HL-60/S4 treated with retinoic acid at 250 ng/mL for 4 days and 3 days (cell line): ENCODE measurements around the gene OR7A10.

ENCODE experiments used
- in situ Hi-C: fragments of 300-500 bp; cut with MboI; formaldehyde crosslinking; loops from 2 replicates; pipeline ENCODE4 v1.7.0; 2022; ENCODE audit warnings: low sequenced_read_pairs

OR7A10 gene

DNA sequence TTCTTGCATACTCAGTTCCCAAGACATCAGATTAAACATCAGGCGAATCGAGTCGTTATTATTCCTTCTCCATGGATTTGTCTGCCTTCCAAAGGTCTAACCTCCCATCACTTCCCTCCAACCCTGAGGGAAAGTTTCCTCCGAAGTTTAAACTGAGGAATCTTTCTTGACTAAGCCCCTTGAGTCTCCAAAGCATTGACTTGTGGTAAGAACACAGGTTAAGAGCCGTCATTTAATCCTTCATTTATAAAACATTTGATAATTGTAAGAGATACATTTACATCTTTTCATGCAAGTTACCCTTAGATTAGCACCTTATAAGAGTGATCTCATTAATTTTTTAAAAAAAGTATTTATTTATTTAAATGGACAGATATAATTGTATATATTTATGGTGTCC, at the start of gene OR7A10:
Gene OR7A10 (minus strand): TSS at position 101 of the 400 bp plus-strand sequence. CDS start 7,045 bp downstream, outside the sequence.
- in situ Hi-C loops = no loop called here

DNA sequence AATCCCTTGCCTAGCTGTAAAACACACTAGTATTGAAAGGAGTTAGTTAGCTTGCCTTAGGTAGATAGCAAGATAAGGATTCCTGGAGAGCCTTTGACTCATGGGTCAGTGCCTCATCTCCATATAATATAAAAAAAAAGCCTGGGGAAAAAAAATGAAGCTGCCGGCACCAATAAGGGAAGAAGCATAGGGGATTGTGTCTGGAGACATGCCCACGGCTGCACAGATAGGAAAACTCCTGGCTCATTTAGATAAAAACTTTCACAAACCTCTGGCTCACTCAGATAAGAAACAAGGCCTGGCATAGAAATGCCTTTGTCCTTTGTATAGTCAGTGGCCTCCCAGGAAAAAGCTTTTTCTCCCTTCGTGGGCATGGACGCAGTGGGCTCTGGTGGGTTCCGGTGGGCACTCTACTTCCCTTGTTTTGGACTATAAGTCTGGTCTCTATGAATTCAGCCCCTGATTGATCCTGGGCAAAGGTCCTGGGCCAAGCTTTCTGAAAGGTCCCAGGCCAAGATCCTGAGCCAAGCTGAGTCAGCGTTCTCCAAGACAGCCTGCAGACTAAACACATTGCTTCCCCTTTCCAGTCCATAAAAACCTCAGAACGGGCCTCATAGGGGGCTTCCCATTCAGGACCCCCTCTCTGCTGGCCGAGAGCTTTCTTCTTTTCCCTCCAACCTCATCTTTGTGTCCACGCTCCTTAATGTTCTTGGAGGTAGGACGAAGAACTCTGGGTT, 42.1 kb upstream of the OR7A10 start:
- in situ Hi-C loops = loop anchor here (25.0 kb wide), 1 partner anchor 329 kb away; the partner anchor contains the start of gene NDUFB7

DNA sequence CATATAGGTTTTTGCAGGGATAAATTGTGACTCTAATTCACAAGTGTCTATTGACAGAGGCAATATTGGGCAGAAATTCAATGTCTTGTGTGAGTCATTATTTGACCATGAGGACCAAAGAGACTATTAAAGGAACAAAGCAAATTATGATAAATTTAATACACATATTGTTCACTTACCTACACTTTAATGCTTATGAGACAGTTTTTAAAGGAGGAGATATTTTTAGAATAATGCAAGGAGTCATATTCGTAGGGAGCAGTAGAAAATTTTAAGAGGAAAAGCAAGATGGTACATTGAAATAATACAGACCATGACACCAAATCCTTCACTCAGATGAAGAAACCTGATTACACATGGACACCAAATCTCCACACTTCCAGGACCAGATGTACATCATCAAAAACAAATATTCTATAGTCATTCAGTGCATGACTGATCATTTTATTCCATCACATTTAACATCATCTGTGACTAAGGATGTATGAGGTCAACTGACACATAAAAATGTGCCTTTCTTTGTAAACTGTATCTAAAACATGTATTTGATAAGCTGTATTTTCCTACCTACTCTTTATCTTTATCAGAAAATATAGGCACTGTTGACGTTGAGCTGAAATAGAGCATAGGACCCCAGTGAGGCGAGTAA, 41.4 kb upstream of the OR7A10 start:
- in situ Hi-C loops = loop anchor here (25.0 kb wide), 1 partner anchor 328 kb away; the partner anchor contains the start of gene NDUFB7

GRCh38 chr19:14886032-14886431, 37.3 kb upstream of the OR7A10 start, which contains the start of gene OR7A17:
Gene OR7A17, minus strand, starts transcription at chr19:14886132. Its CDS starts 4,777 bp downstream, at chr19:14881355.
- in situ Hi-C loops = loop anchor here (25.0 kb wide), 1 partner anchor 324 kb away; the partner anchor contains the start of gene NDUFB7

- in situ Hi-C loops = no loop called here
Measured at GRCh38 chr19:14871619-14872230, 23.0 kb upstream of the OR7A10 start.

GRCh38 chr19:14868497-14868896, 19.8 kb upstream of the OR7A10 start:
- in situ Hi-C loops = no loop called here

- in situ Hi-C loops = no loop called here
Measured at GRCh38 chr19:14843578-14843977, 5.1 kb downstream of the OR7A10 start.

DNA sequence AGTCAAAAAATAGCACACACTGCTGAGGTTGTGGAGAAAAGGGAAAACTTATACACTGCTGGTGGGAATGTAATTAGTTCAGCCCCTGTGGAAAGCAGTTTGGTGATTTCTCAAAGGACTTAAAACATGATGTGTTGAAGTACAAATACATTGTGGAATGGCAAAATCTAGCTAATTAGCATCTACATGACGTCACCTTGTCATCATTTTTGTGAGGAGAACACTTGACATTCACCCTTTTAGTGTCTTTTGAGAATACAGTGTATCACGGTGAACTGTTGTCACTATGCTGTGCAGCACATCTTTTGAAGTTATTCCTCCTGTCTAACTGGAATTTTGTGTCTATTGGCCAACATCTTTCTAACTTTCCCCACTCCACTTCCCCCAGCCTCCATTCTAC, 5.6 kb downstream of the OR7A10 start:
- in situ Hi-C loops = no loop called here

DNA sequence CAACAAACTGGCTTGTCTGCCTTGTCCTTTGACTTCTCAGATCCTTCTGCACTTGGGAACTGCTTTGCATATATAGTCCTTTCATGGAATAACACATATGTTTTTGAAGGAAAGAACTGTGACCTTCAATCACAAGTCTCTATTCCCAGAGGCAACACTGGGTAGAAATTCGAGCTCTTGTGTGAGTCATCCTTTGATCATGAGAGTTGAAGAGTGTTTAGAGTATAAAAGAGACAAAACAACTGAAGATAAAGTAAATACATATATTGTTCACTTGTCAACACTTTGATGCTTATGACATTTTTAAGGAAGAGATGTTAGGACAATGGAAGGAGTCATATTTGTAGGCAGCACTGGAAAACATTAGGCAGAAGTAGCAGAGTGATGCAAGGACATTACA, 8.5 kb downstream of the OR7A10 start:
- in situ Hi-C loops = no loop called here

DNA sequence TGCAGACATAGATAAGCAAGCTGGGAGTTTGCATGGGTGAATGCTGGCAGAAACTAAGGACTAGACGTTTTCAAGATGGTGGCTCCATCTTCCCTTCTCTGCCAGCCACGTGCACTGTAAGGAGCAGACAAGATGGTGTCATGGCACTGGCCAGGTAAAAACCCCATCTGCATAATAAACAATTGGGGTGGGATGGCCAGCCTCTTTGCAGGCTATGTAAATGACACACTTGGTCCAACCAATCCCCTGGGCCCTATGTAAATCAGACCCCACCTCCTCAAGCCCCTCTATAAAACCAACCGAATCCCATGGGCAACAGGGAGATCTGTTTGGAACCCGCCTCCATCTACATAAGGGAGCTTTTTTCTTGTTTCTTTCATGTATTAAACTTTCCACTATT, 11.3 kb downstream of the OR7A10 start:
- in situ Hi-C loops = no loop called here

- in situ Hi-C loops = no loop called here
Measured at GRCh38 chr19:14835011-14835410, 13.7 kb downstream of the OR7A10 start, which contains the start of the genes OR7A5 and OR7C1. Gene OR7A5, minus strand, starts transcription at chr19:14835185. Its CDS starts 6,944 bp downstream, at chr19:14828241. Gene OR7C1, minus strand, starts transcription at chr19:14835185. Its CDS starts 35,049 bp downstream, at chr19:14800136.

GRCh38 chr19:14830702-14831101, 18.0 kb downstream of the OR7A10 start:
- in situ Hi-C loops = no loop called here

- in situ Hi-C loops = no loop called here
Measured at GRCh38 chr19:14826006-14826405, 22.7 kb downstream of the OR7A10 start.

GRCh38 chr19:14821937-14822336, 26.8 kb downstream of the OR7A10 start:
- in situ Hi-C loops = no loop called here

- in situ Hi-C loops = no loop called here
Measured at GRCh38 chr19:14818588-14818987, 30.1 kb downstream of the OR7A10 start.

DNA sequence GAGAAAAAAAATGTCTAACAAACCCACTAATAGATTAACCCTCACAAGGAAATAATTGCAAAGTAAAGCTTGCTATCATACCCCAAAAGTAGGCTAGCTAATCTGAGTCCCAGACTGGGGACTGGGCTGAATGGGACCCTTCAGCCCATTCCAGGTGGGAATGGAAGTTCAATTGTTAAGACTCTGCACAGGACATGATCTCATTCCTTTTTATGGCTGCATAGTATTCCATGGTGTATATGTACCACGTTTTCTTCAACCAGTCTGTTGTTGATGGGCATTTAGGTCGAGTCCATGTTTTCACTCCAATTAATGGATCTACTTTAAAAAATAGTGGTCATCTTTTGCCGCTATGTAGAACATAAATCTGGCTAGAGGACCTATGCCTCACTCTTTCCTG, 31.7 kb downstream of the OR7A10 start:
- in situ Hi-C loops = no loop called here

GRCh38 chr19:14814982-14815652, 33.6 kb downstream of the OR7A10 start:
- in situ Hi-C loops = no loop called here

GRCh38 chr19:14809272-14810057, 39.3 kb downstream of the OR7A10 start:
- in situ Hi-C loops = no loop called here

- in situ Hi-C loops = no loop called here
Measured at GRCh38 chr19:14804765-14805164, 44.0 kb downstream of the OR7A10 start.

DNA sequence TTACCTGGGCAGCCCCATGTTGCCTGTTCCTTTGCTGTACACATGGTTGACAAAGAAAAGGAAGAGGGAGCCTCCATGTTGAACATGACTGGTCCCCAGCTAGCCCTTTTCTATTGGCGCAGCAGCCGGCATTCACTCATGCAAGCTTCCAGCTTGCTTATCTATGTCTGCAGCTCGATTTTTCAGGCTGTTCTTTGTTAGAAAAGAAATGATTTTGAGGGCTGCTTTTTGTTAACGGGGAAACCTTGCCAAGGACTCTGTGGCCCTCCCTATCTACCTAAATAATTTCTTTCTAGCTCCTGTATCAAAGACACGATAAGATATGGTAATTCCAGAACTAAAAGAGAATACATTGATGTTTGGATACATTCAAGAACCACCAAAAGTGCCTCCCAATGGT, 50.0 kb downstream of the OR7A10 start:
- in situ Hi-C loops = no loop called here
